ENCODE results near the gene SNRPF. TPM values are rescaled to one million over a fixed set of nuclear protein-coding genes. Genes with fewer than 3 reads are reported as not detected.

Gene SNRPF
- total RNA-seq, 2 donors from 2014 or later = 7.4 to 8.3 TPM

DNA sequence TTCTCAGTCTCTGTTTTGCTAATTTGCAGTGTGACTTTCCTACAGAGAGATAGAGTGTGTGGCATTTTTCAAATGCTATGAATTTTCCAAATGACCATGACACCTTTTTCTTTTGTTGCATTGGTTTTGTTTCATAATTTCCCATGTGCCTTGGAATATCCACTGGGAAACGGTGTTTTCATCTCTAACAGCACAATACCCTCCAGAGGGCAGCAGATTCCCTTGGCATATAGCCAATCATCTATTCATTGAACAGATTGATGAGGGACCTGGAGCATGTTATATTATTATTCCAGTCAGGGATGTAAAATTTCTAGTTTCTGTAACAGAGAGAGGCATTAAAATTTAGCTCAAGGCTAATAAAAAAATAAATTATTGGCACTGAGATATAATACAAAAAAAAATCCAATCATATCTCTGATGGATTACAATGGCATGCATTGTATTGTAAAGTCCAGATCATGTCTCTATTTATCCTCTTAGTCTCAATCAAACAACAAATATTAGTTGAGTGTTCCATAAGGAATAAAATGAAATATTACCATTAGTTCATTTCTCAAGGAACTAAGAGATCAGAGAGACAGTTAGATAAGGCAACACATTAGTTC is 38.6 kb upstream of the SNRPF start:
- Histone ChIP-seq H3K4me1 (replicated peaks) (no peaks in the 10 kb centered on the region), H3K4me3 (no peak overlapping the region), H3K9me3 (no peaks in the 10 kb centered on the region), H3K27me3 (replicated peaks; ENCODE audit: insufficient read depth) (no peaks in the 10 kb centered on the region), H3K36me3 (no peaks in the 10 kb centered on the region), H3K27ac (no peak overlapping the region)
- peak; percentile 47 for DNase-seq (ENCODE audit: low spot score)
- peak; percentile 54 for TF ChIP-seq POLR2AphosphoS5 (IDR thresholded peaks at IDR 0.05)
- TF ChIP-seq, protein P1, sequence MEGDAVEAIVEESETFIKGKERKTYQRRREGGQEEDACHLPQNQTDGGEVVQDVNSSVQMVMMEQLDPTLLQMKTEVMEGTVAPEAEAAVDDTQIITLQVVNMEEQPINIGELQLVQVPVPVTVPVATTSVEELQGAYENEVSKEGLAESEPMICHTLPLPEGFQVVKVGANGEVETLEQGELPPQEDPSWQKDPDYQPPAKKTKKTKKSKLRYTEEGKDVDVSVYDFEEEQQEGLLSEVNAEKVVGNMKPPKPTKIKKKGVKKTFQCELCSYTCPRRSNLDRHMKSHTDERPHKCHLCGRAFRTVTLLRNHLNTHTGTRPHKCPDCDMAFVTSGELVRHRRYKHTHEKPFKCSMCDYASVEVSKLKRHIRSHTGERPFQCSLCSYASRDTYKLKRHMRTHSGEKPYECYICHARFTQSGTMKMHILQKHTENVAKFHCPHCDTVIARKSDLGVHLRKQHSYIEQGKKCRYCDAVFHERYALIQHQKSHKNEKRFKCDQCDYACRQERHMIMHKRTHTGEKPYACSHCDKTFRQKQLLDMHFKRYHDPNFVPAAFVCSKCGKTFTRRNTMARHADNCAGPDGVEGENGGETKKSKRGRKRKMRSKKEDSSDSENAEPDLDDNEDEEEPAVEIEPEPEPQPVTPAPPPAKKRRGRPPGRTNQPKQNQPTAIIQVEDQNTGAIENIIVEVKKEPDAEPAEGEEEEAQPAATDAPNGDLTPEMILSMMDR (IDR thresholded peaks at IDR 0.05) = peak; percentile 39 to 75 (median 68)
- TF ChIP-seq POLR2A (IDR thresholded peaks at IDR 0.05) = no peak
- intact Hi-C loops (cut with DNase I) = no loop called here
- 0% methylated on average over 1 of the region's 1 CpG for WGBS

DNA sequence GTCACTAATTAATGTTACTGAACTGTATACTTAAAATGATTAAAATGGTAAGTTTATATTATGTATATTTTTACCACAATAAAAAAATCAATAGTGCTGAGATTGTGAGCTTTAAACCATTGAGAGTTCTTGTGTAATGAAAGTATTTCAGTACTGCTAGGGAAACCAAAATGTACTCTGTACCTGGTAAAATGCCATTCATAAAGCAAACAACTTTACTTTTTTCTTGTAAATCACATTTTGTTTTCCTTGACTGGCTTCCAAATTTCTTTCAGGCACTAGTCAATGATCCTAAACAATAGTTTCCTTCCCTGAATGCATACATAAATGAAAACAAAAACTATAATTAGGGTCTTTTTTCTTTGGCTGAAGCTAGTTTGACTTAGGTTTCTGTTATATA is 29.4 kb upstream of the SNRPF start:
- H3K27ac ChIP-seq = no peak overlapping the region
- H3K27me3 ChIP-seq (replicated peaks; ENCODE audit: insufficient read depth) = no peaks in the 10 kb centered on the region
- no peaks in the 10 kb centered on the region for H3K36me3 ChIP-seq
- no peaks in the 10 kb centered on the region for H3K9me3 ChIP-seq
- intact Hi-C loops (cut with DNase I) = no loop called here
- no peak for DNase-seq (ENCODE audit: low spot score)
- peak; percentile 73 for TF ChIP-seq POLR2AphosphoS5 (IDR thresholded peaks at IDR 0.05)
- TF ChIP-seq, protein P1 (IDR thresholded peaks at IDR 0.05) = no peak
- H3K4me1 ChIP-seq (replicated peaks) = no peaks in the 10 kb centered on the region
- H3K4me3 ChIP-seq = no peak overlapping the region

DNA sequence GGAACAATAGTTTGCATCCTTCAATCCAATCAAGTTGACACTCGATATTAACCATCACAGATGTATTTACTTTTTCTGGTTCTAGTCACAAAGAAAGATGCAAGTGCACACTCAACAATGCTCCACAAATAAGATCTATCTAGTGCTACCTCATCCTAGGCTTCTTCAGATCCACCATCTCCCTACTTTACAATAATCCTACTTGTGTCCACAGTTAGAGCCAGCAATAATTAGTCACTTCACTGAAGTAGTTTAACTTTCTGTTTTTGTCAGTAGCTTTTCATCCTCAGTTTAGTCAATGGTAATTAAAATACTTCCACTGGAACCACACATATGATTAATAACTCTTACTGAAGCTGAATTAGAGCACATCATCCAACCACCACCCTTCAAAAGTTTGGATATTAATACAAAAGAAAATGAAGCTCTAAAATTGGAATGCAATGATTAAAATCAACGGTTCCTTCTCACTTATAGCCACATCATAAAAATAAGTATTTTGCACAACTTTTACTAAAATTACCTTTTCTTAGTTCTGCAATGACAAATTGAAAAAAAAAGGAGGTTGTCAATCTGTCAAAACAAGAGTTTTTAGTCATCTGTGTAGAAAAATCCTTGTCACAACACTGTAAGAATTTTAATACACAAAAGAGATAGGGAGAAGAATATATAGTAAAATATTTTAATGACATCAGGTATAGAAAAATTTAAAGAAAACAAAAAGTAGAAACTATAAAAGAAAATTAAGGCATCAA is 28.2 kb upstream of the SNRPF start:
- 85% methylated on average over 2 of the region's 2 CpGs for WGBS
- no peak for TF ChIP-seq POLR2A (IDR thresholded peaks at IDR 0.05)
- TF ChIP-seq, protein P1 (IDR thresholded peaks at IDR 0.05) = no peak
- TF ChIP-seq POLR2AphosphoS5 (IDR thresholded peaks at IDR 0.05) = no peak
- H3K36me3 ChIP-seq = no peaks in the 10 kb centered on the region
- H3K9me3 ChIP-seq = no peaks in the 10 kb centered on the region
- H3K27me3 ChIP-seq (replicated peaks; ENCODE audit: insufficient read depth) = no peaks in the 10 kb centered on the region
- H3K27ac ChIP-seq = no peak overlapping the region
- intact Hi-C loops (cut with DNase I) = no loop called here
- DNase-seq (ENCODE audit: low spot score) = no peak
- no peaks in the 10 kb centered on the region for H3K4me1 ChIP-seq (replicated peaks)
- no peak overlapping the region for H3K4me3 ChIP-seq

DNA sequence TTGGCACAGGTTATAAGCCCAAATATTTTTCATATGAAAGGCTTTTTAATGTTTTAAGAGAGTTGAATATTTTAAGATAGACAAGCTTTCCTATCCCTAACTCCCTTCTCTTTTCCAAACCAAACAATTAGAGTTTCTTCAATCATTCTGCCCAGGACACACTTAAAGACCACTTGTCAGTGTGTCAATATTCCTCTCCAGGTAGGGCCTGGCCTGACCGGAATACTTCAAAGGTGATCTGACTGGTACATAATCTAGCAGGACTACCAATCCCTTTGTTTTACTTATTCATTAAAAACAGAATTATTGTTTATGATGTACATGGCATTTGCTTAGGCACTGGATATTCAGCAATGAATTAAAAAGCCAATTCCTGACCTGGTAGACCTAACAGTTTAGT is 24.2 kb upstream of the SNRPF start:
- intact Hi-C loops (cut with DNase I) = no loop called here
- no peaks in the 10 kb centered on the region for H3K9me3 ChIP-seq
- WGBS = 69% methylated on average over 1 of the region's 1 CpG
- no peak overlapping the region for H3K27ac ChIP-seq
- TF ChIP-seq, protein P1 (IDR thresholded peaks at IDR 0.05) = no peak
- TF ChIP-seq POLR2A (IDR thresholded peaks at IDR 0.05) (no peak), POLR2AphosphoS5 (IDR thresholded peaks at IDR 0.05) (no peak)
- H3K4me3 ChIP-seq = no peak overlapping the region
- no peaks in the 10 kb centered on the region for H3K4me1 ChIP-seq (replicated peaks)
- no peaks in the 10 kb centered on the region for H3K36me3 ChIP-seq
- DNase-seq (ENCODE audit: low spot score) = no peak
- H3K27me3 ChIP-seq (replicated peaks; ENCODE audit: insufficient read depth) = no peaks in the 10 kb centered on the region

DNA sequence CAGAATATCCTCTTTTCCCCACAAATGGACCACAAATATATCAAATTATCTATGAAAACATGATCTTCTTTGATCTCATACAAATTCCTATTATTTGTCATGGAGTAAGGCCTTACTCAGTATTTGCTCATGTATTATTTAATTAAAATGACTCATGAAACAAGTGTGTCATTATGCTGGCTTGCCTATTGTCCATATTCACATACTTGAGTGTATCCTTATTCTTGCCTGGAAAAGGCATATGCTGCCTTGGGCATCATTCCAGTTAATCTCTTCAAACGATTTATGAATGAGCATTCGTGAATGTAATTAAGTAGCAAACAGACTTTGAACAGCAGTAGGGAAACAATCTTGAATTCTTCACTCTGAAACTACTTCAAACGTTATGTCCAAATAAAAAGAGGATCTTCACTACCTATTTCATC is 22.6 kb upstream of the SNRPF start:
- no peaks in the 10 kb centered on the region for H3K9me3 ChIP-seq
- intact Hi-C loops (cut with DNase I) = no loop called here
- H3K4me3 ChIP-seq = no peak overlapping the region
- H3K4me1 ChIP-seq (replicated peaks) = no peaks in the 10 kb centered on the region
- no peak for DNase-seq (ENCODE audit: low spot score)
- WGBS = 4% methylated on average over 3 of the region's 3 CpGs
- no peaks in the 10 kb centered on the region for H3K36me3 ChIP-seq
- H3K27ac ChIP-seq = no peak overlapping the region
- no peaks in the 10 kb centered on the region for H3K27me3 ChIP-seq (replicated peaks; ENCODE audit: insufficient read depth)
- TF ChIP-seq, protein P1 (IDR thresholded peaks at IDR 0.05) = no peak
- no peak for TF ChIP-seq POLR2A (IDR thresholded peaks at IDR 0.05)
- no peak for TF ChIP-seq POLR2AphosphoS5 (IDR thresholded peaks at IDR 0.05)

All from prostate gland (tissue), 2 donors.